Type B pancreatic cell (in vitro differentiated cells): ENCODE results near the gene ZDHHC3. TPM values are rescaled to one million over a fixed set of nuclear protein-coding genes. Genes with fewer than 3 reads are reported as not detected.

Source experiments
- DNase-seq: peaks from one replicate; pipeline ENCODE4 v3.0.0; 2021; ENCODE audit warnings: mixed read lengths; ENCODE audit not compliant: unreplicated experiment; ENCODE audit errors: extremely low spot score
- H3K27ac Mint-ChIP-seq: 2 replicates; pipeline ENCODE4 v1.8.0; 2021; ENCODE audit warnings: mild to moderate bottlenecking, mixed read lengths
- H3K27me3 Mint-ChIP-seq: 2 replicates; pipeline ENCODE4 v1.8.0; 2021; ENCODE audit warnings: mixed read lengths
- H3K36me3 Mint-ChIP-seq: 2 replicates; pipeline ENCODE4 v1.8.0; 2021; ENCODE audit warnings: mixed read lengths
- H3K4me1 Mint-ChIP-seq: one replicate; pipeline ENCODE4 v1.8.0; 2021; ENCODE audit warnings: mixed read lengths; ENCODE audit not compliant: unreplicated experiment
- H3K4me3 Mint-ChIP-seq: 2 replicates; pipeline ENCODE4 v1.8.0; 2021; ENCODE audit warnings: mild to moderate bottlenecking, mixed read lengths
- H3K9me3 Mint-ChIP-seq: 2 replicates; pipeline ENCODE4 v1.8.0; 2021; ENCODE audit warnings: mixed read lengths
- CTCF ChIP-seq: fragments of 200-600 bp; sonication (generic); conservative IDR thresholded peaks from 2 replicates; pipeline ENCODE4 v1.5.0; 2021; ENCODE audit warnings: antibody characterized with exemption, mild to moderate bottlenecking
- total RNA-seq: library from RNA; stranded (reverse); gene quantifications from 2 replicates; pipeline ENCODE4 v1.2.1, GENCODE V29; 2021; ENCODE audit warnings: low replicate concordance

Gene ZDHHC3
- total RNA-seq, 1 donor from 2014 or later, result 83.6 TPM

DNA sequence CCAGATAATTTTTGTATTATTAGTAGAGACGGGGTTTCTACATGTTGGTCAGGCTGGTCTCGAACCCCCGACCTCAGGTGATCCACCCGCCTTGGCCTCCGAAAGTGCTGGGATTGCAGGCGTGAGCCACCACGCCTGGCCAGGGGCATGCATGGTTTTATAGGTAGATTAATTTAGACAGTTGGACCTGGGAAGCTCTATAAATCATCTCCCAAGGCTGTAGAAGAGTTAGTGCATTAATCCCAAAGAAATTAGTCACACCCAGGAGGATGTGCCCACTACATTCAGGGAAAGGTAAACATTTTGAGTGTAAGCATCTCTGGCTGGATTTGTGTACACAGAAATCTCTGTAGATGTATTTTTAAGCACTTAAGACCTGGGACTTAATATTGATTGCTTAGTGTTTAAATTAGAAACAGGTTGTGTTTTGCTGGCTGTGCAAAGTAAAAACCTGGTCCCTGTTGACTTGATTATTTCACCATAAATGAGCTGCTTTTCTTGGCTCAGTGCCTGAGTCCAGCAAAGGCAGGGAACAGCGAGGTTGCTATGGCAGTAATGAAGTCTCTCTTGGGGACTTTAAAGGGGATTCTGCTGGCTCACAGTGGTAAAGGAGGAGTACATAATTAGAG, 19.3 kb upstream of the ZDHHC3 start:
- no peak for DNase-seq
- H3K4me1 Mint-ChIP-seq, result peaks cover 38% of the 10 kb centered on the region
- no peaks in the 10 kb centered on the region for H3K9me3 Mint-ChIP-seq
- H3K4me3 Mint-ChIP-seq, result peak overlapping the region; percentile 58
- no peak for TF ChIP-seq CTCF
- H3K27me3 Mint-ChIP-seq, result no peaks in the 10 kb centered on the region
- peak overlapping the region; percentile 79 for H3K27ac Mint-ChIP-seq
- H3K36me3 Mint-ChIP-seq, result peaks cover 21% of the 10 kb centered on the region

DNA sequence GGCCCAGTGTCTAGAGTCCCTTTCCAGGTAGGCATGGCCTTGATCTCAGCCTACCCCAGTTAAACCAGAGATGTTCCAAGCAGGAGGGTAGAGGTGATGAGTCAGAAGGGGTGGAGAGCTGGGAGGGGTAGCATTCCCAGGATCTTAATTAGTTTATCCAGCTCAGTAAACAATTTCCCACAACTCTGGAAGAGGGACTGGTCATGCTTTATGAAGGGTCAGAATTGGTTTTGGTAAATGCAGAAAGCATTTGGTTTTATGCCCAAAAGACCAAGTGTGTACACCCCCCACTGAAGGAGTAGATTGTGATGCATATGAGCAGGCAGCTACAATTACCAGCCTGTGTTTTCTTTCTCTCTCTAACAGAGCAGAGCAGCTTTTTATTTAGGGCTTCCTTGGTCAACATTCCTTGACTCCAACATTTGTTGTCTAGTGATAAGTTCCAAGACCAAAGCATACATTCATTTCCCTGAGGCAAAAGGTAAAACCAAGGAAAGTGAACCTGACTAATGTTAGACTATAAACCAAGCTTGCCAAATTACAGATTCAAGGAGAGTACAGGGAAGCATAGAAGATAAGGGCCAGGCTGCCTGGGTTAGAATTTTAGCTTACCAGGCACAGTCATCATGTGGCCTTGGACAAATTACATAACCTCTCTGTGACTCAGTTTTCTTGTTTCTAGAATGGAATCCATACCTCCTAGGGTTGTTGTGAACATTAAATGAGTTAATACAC, 17.7 kb upstream of the ZDHHC3 start:
- Mint-ChIP-seq H3K27me3 (no peaks in the 10 kb centered on the region), H3K27ac (no peak overlapping the region), H3K9me3 (no peaks in the 10 kb centered on the region), H3K36me3 (peaks cover 26% of the 10 kb centered on the region), H3K4me3 (no peak overlapping the region), H3K4me1 (peaks cover 38% of the 10 kb centered on the region)
- no peak for DNase-seq
- no peak for TF ChIP-seq CTCF

DNA sequence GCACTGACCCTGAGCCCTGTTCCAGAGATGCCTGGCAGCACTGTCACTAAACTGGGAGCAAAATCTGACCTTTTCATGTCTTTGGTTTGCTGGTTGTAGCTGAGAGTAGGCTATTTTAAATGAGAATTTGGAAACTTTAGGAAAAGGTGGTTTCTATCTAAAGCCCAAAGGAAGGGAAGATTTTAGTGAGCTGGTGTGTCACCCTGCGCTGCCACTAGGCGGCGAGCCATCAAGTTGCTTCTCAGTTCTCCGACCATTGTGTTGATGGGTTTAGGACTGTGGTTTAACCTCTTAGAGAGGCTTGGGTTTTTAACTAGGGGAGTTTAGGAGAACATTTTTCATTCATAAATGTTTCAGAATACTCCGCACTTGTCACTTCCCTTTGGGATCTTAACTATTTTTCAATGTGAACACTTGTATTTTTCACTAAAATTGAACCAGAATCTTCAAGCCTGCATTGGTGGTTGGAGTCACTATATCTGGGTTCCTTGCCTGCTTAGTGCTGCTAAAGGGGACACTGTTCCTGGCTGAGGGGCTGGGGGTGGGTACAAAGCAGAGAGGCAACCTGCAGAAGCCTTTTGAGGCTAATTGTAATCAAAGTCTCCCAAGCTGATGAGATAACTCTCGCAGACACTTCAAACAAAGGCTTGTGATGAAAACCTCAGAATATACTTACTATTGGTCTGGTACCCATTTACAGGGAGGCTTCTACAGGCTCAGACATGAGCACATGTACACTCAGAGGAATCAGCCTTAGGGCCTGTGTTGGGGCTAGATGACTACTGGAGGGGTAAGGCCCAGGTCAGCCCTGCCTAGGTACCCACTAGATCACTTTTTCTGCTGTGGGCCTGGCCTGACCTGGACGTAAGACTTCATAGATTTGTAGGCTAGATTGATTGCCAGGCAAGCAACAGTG, 16.8 kb upstream of the ZDHHC3 start:
- no peak overlapping the region for H3K4me3 Mint-ChIP-seq
- peak; percentile 86 for TF ChIP-seq CTCF
- peaks cover 30% of the 10 kb centered on the region for H3K36me3 Mint-ChIP-seq
- H3K27me3 Mint-ChIP-seq, result no peaks in the 10 kb centered on the region
- no peaks in the 10 kb centered on the region for H3K9me3 Mint-ChIP-seq
- H3K4me1 Mint-ChIP-seq, result peaks cover 42% of the 10 kb centered on the region
- peak overlapping the region; percentile 17 for H3K27ac Mint-ChIP-seq
- DNase-seq, result no peak

DNA sequence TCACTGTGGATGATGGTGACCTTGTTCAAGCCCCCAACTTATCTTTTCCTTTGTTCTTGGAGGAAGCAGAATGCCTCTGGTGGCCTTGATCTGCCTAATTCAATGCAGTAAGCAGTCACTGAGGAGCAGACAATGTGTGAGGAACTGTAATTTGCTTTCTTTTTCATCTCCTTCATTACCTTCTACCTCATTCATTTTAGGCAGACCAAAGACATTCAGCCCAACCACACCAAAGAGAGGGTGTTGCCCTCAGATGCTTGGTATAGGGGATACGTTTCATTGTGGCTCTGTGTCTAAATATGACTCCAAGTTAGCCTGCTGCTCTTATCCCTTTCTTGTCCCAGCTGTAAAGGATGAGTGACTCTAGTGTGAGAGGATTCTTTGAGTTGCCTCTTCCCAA, 15.4 kb upstream of the ZDHHC3 start:
- no peaks in the 10 kb centered on the region for H3K9me3 Mint-ChIP-seq
- H3K4me3 Mint-ChIP-seq, result no peak overlapping the region
- DNase-seq, result no peak
- TF ChIP-seq CTCF, result no peak
- H3K27ac Mint-ChIP-seq, result no peak overlapping the region
- peaks cover 28% of the 10 kb centered on the region for H3K36me3 Mint-ChIP-seq
- no peaks in the 10 kb centered on the region for H3K27me3 Mint-ChIP-seq
- H3K4me1 Mint-ChIP-seq, result peaks cover 37% of the 10 kb centered on the region

- Mint-ChIP-seq H3K9me3 (no peaks in the 10 kb centered on the region), H3K4me1 (peaks cover 29% of the 10 kb centered on the region), H3K27ac (no peak overlapping the region), H3K4me3 (no peak overlapping the region), H3K27me3 (no peaks in the 10 kb centered on the region), H3K36me3 (peaks cover 32% of the 10 kb centered on the region)
- no peak for DNase-seq
- TF ChIP-seq CTCF, result no peak
These were observed 13.8 kb upstream of the ZDHHC3 start for GRCh38 chr3:44989636-44990373.
